IMR-90 (cell line): ENCODE data around the gene GRM2.

Experiments
- CEBPB ChIP-seq: IDR thresholded peaks from 2 replicates; pipeline ENCODE4 v1.6.1; 2012; ENCODE audit warnings: low read depth, low read length, improper control_type of control experiment
- CHD1 ChIP-seq: IDR thresholded peaks from 2 replicates; pipeline ENCODE4 v1.6.1; 2012; ENCODE audit warnings: low read depth, low read length, improper control_type of control experiment
- FOS ChIP-seq: fragments of 150-350 bp; IDR thresholded peaks from 2 replicates; pipeline ENCODE4 v1.6.1; 2016; ENCODE audit warnings: low read depth, low read length
- POLR2A ChIP-seq: IDR thresholded peaks from 2 replicates; pipeline ENCODE4 v1.6.1; 2012; ENCODE audit warnings: mild to moderate bottlenecking, low read depth, low read length
- RAD21 ChIP-seq: IDR thresholded peaks from 2 replicates; pipeline ENCODE4 v1.6.1; 2012; ENCODE audit warnings: low read length, improper control_type of control experiment

GRCh38 chr3:51662456-51662855 lies 44.4 kb upstream of the GRM2 start:
- TF ChIP-seq RAD21, result no peak
- TF ChIP-seq POLR2A, result no peak
- TF ChIP-seq CEBPB, result no peak
- no peak for TF ChIP-seq FOS
- no peak for TF ChIP-seq CHD1
